Natural killer cell (primary cell): ENCODE measurements around the gene GARNL3. TPM values are rescaled to one million over a fixed set of nuclear protein-coding genes. Genes with fewer than 3 reads are reported as not detected.

ENCODE experiments used
- ATAC-seq, 3 donors: fragments of 150-1000 bp in 2 of 3; fragments of 200-7000 bp in 1 of 3; cut with Tn5 transposase; 1 replicate in 1 of 3; 2 replicates in 2 of 3; pipeline ENCODE4 v1.10.0; 2021; ENCODE audit warnings: mild to moderate bottlenecking in 2 of 3, moderate library complexity in 2 of 3
- DNase-seq, 2 donors: peaks; one replicate each; pipeline versions ENCODE4 v3.0.0 to v3.0.0-alpha.2; 2013 to 2021; ENCODE audit warnings: mixed read lengths in 1 of 2
- H3K27ac ChIP-seq: one replicate; pipeline ENCODE4 v1.5.1; 2013; ENCODE audit warnings: mild to moderate bottlenecking, low read length
- H3K27me3 ChIP-seq: one replicate; pipeline ENCODE4 v1.6.1; 2013; ENCODE audit warnings: low read length; ENCODE audit not compliant: control insufficient read depth, insufficient read depth
- H3K36me3 ChIP-seq: one replicate; pipeline ENCODE4 v1.6.1; 2013; ENCODE audit warnings: low read length; ENCODE audit not compliant: control insufficient read depth, insufficient read depth
- H3K4me1 ChIP-seq: one replicate; pipeline ENCODE4 v1.6.1; 2013; ENCODE audit warnings: low read length; ENCODE audit not compliant: control insufficient read depth, insufficient read depth
- H3K4me3 ChIP-seq: one replicate; pipeline ENCODE4 v1.5.1; 2013; ENCODE audit warnings: low read length
- H3K9me3 ChIP-seq: one replicate; pipeline ENCODE4 v1.6.1; 2013; ENCODE audit warnings: low read length; ENCODE audit not compliant: control insufficient read depth, insufficient read depth
- H3K27ac Mint-ChIP-seq, 2 donors: one replicate each; pipeline ENCODE4 v1.8.0; 2022; ENCODE audit warnings: mild to moderate bottlenecking in 2 of 2, mixed read lengths in 2 of 2, moderate library complexity in 1 of 2
- H3K27me3 Mint-ChIP-seq, 2 donors: one replicate each; pipeline ENCODE4 v1.8.0; 2022; ENCODE audit warnings: low read depth in 2 of 2, mixed read lengths in 2 of 2
- H3K36me3 Mint-ChIP-seq: one replicate; pipeline ENCODE4 v1.8.0; 2022; ENCODE audit warnings: mixed read lengths
- H3K4me1 Mint-ChIP-seq, 2 donors: one replicate each; pipeline ENCODE4 v1.8.0; 2022; ENCODE audit warnings: mixed read lengths in 2 of 2
- H3K4me3 Mint-ChIP-seq: one replicate; pipeline ENCODE4 v1.8.0; 2022; ENCODE audit warnings: mild to moderate bottlenecking, moderate library complexity, mixed read lengths
- H3K9me3 Mint-ChIP-seq, 2 donors: one replicate each; pipeline ENCODE4 v1.8.0; 2022; ENCODE audit warnings: mixed read lengths in 2 of 2
- CTCF ChIP-seq: fragments of 200-600 bp; IDR thresholded peaks from one replicate; pipeline ENCODE4 v1.8.0; 2022; ENCODE audit warnings: antibody characterized with exemption
- WGBS: methylation state at CpG from one replicate; pipeline ENCODE4 v1.1.7; 2013; ENCODE audit warnings: missing lambda C conversion rate; ENCODE audit not compliant: insufficient coverage; 5-methylcytosine and 5-hydroxymethylcytosine counted together
- intact Hi-C: fragments of 100-400 bp; cut with micrococcal nuclease; formaldehyde crosslinking; loops from one replicate; pipeline ENCODE4 v1.14.2; 2022
- total RNA-seq, 4 donors: library from RNA; stranded (reverse); fragments of 120-200 nt in 1 of 4; gene quantifications; one replicate each; pipeline versions ENCODE4 v1.2.3 to v1.2.4, GENCODE V29; 2013 to 2022

Gene GARNL3
- total RNA-seq, 3 donors from 2014 or later (not counting 1 experiment from before 2014, with no cell fraction given): 3.8 to 6.0 (median 6.0) TPM

GRCh38 chr9:127347831-127348776, 83.5 kb downstream of the GARNL3 start:
- DNase-seq (peak in 1 of 2 donors; percentile 9), ATAC-seq (no peak)
- Histone ChIP-seq H3K4me3 (no peak overlapping the region), H3K36me3 (no peaks in the 10 kb centered on the region), H3K9me3 (no peaks in the 10 kb centered on the region), H3K27ac (no peak overlapping the region), H3K27me3 (no peaks in the 10 kb centered on the region), H3K4me1 (no peaks in the 10 kb centered on the region)
- Mint-ChIP-seq H3K9me3 (no peaks in the 10 kb centered on the region), H3K27ac (no peak overlapping the region), H3K36me3 (no peaks in the 10 kb centered on the region), H3K4me1 (no peaks in the 10 kb centered on the region), H3K4me3 (no peak overlapping the region), H3K27me3 (peaks cover 0 to 9% of the 10 kb centered on the region in 2 donors)
- intact Hi-C loops: no loop called here
- no peak for TF ChIP-seq CTCF
- 91% methylated on average over 6 of the region's 8 CpGs for WGBS

GRCh38 chr9:127349483-127350113, 85.0 kb downstream of the GARNL3 start:
- peaks cover 0 to 9% of the 10 kb centered on the region in 2 donors for H3K27me3 Mint-ChIP-seq
- no peak for ATAC-seq

GRCh38 chr9:127351182-127352166, 86.9 kb downstream of the GARNL3 start:
- no peak overlapping the region for H3K4me3 ChIP-seq
- DNase-seq (no peak), ATAC-seq (no peak)
- no peaks in the 10 kb centered on the region for H3K9me3 ChIP-seq
- no peak overlapping the region for H3K27ac ChIP-seq
- H3K4me1 ChIP-seq: no peaks in the 10 kb centered on the region
- no peaks in the 10 kb centered on the region for H3K36me3 ChIP-seq
- WGBS: 98% methylated on average over 4 of the region's 4 CpGs
- H3K27me3 Mint-ChIP-seq: peaks cover 8 to 15% of the 10 kb centered on the region in 2 donors
- H3K27ac Mint-ChIP-seq: no peak overlapping the region
- no peaks in the 10 kb centered on the region for H3K36me3 Mint-ChIP-seq
- intact Hi-C loops: no loop called here
- no peaks in the 10 kb centered on the region for H3K9me3 Mint-ChIP-seq
- H3K27me3 ChIP-seq: no peaks in the 10 kb centered on the region
- no peaks in the 10 kb centered on the region for H3K4me1 Mint-ChIP-seq
- TF ChIP-seq CTCF: no peak
- H3K4me3 Mint-ChIP-seq: no peak overlapping the region

More at GRCh38 chr9:127349483-127350113, 85.0 kb downstream of the GARNL3 start:
- no peak overlapping the region for H3K27ac Mint-ChIP-seq
- no peak for TF ChIP-seq CTCF
- Histone ChIP-seq H3K4me1 (no peaks in the 10 kb centered on the region), H3K4me3 (no peak overlapping the region), H3K9me3 (no peaks in the 10 kb centered on the region), H3K27ac (no peak overlapping the region), H3K27me3 (no peaks in the 10 kb centered on the region), H3K36me3 (no peaks in the 10 kb centered on the region)
- no peaks in the 10 kb centered on the region for H3K4me1 Mint-ChIP-seq
- H3K36me3 Mint-ChIP-seq: no peaks in the 10 kb centered on the region
- H3K9me3 Mint-ChIP-seq: no peaks in the 10 kb centered on the region
- intact Hi-C loops: no loop called here
- whole genome bisulfite sequencing: 92% methylated on average over 12 of the region's 12 CpGs
- no peak for DNase-seq
- H3K4me3 Mint-ChIP-seq: no peak overlapping the region
